NCI-H1436 (cell line): Measurements from ENCODE around the gene TUBGCP3.
"Not testable (repeated sequence)": the region's sequence is repeated elsewhere in the genome, so short reads cannot be mapped to it uniquely, and the experiment has no call there.

ENCODE experiments used
- DNase-seq: peaks from one replicate; lab custom pipeline; 2025; lab: John Stamatoyannopoulos, UW

TUBGCP3 gene

GRCh38 chr13:112530861-112531260, 57.1 kb downstream of the TUBGCP3 start:
- no peak for DNase-seq

- no peak for DNase-seq
Observed at GRCh38 chr13:112529216-112529615, 58.7 kb downstream of the TUBGCP3 start.

DNA sequence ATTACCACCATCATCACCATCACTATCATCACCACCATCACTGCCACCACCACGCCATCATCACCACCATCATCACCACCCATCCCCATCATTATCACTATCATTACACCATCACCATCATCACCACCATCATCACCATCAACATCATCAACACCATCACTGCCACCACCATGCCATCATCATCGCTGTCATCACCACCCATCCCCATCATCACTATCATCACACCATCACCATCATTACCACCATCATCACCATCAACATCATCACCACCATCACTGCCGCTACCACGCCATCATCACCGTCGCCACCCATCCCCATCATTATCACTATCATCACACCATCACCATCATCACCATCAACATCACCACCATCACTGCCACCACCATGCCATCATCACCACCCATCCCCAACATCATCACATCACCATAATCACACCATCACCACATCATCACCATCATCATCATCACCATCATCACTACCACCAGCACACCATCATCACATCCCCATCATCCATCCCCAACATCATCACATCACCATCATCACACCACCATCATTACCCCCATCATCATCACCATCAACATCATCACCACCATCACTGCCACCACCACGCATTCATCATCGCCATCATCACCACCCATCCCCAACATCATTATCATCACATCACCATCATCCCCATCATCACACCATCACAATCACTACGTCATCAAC, 61.7 kb downstream of the TUBGCP3 start:
- DNase-seq, result no peak

DNA sequence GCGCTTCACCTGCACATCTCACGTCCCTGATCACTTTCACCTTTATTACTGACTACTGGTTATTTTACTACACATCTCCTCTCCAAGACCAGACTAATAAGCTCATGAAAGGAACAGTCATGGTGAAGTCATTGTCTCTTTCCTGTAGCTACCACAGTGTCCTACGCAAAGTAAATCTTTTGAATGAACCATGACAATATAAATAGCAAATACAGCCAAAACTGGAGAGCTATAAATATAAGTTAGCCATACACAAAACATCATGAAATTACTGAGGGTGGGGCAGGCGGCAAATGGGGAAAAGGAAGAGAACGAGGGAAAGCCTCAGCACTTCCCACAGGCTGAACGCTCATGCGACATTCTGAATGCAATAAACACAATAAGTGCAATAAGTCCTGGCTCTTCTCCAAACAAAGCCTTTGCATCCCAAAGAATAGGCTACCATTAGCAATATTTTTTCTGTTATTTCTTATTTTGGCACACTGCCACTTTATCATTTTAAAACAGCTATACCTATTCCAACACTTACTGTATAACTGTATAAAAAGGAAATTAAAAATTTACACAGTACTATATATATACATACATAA, 62.5 kb downstream of the TUBGCP3 start:
- no peak for DNase-seq

DNA sequence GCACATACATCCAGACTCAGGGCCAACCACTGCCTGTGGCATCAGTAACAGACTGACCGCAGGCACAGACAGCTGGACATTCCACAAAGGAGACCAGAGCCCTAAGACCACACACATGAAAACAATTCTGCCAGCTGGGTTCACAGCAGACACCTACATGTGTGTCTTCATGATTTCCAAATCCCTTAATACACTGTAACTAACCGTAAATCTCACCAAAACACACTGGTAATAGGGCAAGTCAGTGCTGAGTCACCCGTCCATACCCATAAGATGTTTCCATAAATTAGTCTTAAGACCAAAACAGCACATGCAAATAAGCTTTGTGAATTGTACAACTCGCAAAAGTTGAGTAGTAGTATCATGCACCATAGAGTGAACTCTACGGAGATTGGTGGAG, 65.4 kb downstream of the TUBGCP3 start:
- DNase-seq, result no peak

DNA sequence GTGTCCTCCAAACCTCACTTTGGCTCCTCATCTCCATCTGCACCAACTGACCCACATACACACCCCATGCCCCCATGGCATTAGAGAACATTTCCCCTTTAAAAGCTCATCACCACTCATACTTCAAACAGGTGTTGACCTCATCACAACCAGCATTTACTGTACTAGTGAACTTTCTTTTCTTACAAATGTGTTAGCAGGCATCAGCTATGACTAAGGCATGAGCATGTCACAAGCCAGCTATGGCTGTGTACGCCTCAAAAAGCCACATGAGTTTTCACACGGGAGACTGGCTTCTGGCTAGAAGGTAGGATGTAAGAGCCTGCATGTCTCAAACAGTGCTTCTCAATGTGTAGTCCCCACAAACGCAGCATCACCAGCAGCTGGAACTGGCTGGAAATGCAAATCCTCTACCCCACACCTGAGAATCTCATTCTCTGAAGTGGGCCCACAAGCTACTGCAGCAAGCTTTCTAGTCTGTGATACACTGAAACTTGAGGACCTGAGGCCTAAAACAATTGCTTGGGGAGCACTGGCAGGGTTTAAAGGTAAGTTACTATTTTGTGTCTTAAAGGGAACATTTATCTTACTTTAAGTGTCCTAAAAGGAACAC, 66.8 kb downstream of the TUBGCP3 start:
- DNase-seq, result no peak

GRCh38 chr13:112519517-112520060, 68.4 kb downstream of the TUBGCP3 start:
- no peak for DNase-seq

DNA sequence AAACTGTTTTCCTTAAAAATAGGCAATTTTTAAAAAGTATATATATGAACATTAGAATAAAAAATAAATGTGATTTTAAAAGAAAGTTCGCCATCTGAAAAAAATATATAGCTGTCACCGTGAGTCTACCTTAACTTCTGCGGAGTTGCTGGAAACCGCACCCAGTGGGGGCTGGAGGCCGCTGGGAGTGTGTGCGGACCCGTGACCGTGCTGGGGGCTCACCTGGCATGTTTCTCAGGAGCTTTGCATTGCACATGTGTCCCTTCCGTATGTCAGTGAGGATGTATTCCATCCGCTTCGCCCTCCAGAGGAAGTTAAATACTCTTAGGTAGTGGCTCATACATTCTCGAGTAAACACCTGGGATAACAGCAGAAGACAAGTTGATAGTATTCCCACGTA, 71.7 kb downstream of the TUBGCP3 start:
- no peak for DNase-seq

- DNase-seq, result no peak
Observed at GRCh38 chr13:112513761-112514160, 74.2 kb downstream of the TUBGCP3 start.

GRCh38 chr13:112510987-112511685, 76.8 kb downstream of the TUBGCP3 start:
- no peak for DNase-seq

DNA sequence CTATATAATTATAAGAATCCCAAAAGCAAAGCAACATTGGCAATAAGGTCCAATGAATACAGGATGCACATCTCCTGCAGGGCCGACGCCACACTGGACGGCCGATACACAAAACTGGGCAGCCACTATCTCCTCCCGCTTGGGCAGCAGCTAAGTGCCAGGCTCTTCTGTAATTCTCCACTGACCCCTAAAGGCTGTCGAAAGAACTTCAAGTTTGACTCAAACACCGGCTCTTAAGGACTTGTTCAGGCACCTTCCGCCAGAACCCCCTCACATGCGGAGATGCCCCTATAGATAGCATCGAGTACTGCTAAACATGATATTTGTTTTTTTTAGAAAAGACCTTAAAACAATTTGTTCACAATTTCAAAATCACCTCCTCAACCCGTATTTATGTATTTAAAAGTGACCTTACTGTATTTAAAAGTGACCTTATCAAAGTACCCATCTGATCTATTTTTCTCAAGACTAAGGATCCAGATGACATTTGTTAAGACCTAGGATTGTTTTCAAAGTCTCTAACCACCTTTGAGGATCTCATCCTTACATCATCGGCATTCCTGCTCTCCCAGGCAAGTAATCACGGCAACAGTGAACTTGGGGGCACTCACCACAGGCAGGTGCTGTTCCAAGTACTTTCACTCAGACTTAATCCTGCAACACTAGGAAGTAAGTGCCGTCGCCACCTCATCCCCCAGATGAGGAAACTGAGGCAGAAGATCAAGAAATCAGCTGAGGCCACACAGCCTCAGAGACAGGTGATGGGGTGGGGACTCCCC, 77.8 kb downstream of the TUBGCP3 start:
- DNase-seq, result peak; percentile 6

- DNase-seq, result no peak
Observed at GRCh38 chr13:112509190-112509589, 78.8 kb downstream of the TUBGCP3 start.

DNA sequence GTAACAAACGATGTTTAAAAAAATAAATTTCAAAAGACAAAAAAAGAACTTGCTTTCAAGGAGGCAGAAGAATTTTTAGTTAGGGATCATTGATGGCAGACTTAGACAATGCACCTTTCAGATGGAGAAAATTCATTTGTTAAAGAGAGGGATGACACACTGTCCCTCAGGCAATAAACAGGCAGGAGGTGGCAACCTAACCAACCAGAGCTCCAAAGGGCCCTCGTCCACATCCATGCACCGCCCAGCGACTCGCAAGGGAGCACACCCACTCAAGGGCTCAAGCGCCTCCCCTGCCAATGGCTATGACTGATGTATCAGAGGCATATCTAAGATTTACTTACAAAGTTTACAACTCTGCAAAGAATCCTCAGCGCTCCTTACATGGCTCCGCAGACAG, 81.9 kb downstream of the TUBGCP3 start:
- DNase-seq, result no peak

- DNase-seq, result no peak
Observed at GRCh38 chr13:112496166-112496565, 91.8 kb downstream of the TUBGCP3 start.

- DNase-seq, result no peak
Observed at GRCh38 chr13:112495465-112495864, 92.5 kb downstream of the TUBGCP3 start.

DNA sequence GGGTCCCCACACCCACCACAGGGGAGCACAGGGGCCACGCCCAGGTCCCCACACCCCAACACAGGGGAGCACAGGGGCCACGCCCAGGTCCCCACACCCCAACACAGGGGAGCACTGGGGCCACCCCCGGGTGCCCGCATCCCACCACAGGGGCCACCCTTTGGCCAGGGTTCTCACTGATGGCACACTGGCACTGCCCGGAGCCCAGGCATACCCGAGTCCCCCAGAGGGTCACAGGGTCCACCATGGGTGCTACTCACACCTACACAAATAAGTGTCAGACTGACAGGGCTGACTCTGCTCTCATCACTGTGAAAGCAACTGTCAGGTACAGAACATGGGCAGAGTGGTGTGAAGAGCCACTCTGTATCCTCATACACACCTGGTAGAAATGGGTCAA, 98.8 kb downstream of the TUBGCP3 start:
- no peak for DNase-seq

GRCh38 chr13:112488343-112489050, 99.5 kb downstream of the TUBGCP3 start:
- DNase-seq, result not testable (repeated sequence)

- DNase-seq, result no peak
Observed at GRCh38 chr13:112487127-112487517, 100.8 kb downstream of the TUBGCP3 start.

DNA sequence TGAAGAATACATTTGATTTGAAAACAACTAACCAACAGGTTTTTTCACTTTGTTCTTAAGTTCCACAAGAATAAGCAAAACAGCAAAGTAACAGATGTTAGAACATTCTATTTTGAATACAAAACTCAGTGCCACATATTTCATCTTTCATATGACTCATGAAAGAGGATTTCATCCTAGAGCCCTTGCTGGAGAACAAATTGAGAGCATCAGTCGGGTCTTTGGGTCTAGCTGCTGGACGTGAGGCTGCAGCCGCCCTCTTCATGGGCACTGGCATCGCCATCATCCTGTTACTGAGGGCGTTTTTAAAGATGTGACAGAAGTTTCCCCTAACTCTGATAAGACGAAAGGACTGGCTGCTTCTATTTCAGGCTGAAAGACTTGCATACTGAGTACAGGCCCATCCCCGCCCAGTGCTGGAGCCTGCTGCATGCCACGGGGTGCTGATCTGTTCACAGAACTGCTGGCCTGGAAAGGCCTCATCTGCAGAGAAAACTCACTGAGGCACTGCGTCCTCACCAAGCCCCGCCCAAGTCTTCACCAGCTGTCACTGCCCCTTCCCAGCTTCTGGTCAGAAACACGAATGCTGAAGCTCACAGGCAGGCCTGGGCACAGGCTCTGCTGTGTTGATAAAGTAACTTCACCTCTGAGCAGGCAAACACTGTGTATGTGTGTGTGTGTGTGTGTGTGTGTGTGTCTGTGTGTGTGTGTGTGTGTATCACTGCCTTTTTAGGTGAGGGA, 101.4 kb downstream of the TUBGCP3 start:
- DNase-seq, result no peak

- DNase-seq, result not testable (repeated sequence)
Observed at GRCh38 chr13:112485814-112486213, 102.1 kb downstream of the TUBGCP3 start.
